HepG2 (cell line): ENCODE data around the gene SLC25A25. TPM values are rescaled to one million over a fixed set of nuclear protein-coding genes. Genes with fewer than 3 reads are reported as not detected.

Source experiments
- AKNA ChIP-seq: sonication (generic); formaldehyde crosslinking; IDR thresholded peaks from 2 replicates; pipeline ENCODE4 v1.4.0; 2020; ENCODE audit warnings: missing genetic modification reagents, borderline replicate concordance
- ATF3 ChIP-seq: sonication (generic); formaldehyde crosslinking; IDR thresholded peaks from 2 replicates; pipeline ENCODE4 v1.4.0; 2020; ENCODE audit warnings: missing genetic modification reagents
- HCFC1 ChIP-seq: fragments of 150-350 bp; IDR thresholded peaks from 2 replicates; pipeline ENCODE4 v1.6.1; 2014; ENCODE audit warnings: low read depth, low read length
- MEF2D ChIP-seq: sonication (generic); formaldehyde crosslinking; IDR thresholded peaks from 2 replicates; pipeline ENCODE4 v1.5.1; 2020; ENCODE audit warnings: mild to moderate bottlenecking, missing genetic modification reagents
- NFE2L1 ChIP-seq: sonication (generic); formaldehyde crosslinking; IDR thresholded peaks from 2 replicates; pipeline ENCODE4 v1.4.0; 2020; ENCODE audit warnings: missing genetic modification reagents, mild to moderate bottlenecking, borderline replicate concordance
- SALL2 ChIP-seq: sonication (generic); formaldehyde crosslinking; IDR thresholded peaks from 2 replicates; pipeline ENCODE4 v1.8.1; 2023; ENCODE audit warnings: mild to moderate bottlenecking, missing genetic modification reagents, inconsistent platforms
- SMARCE1 ChIP-seq: fragments of 450-650 bp; IDR thresholded peaks from 2 replicates; pipeline ENCODE4 v1.6.1; 2017; ENCODE audit warnings: borderline replicate concordance
- SRSF1 ChIP-seq: fragments of 200-400 bp; formaldehyde crosslinking; optimal IDR thresholded peaks from 2 replicates; pipeline ENCODE3; 2017; ENCODE audit warnings: mild to moderate bottlenecking, low read depth, low read length, moderate library complexity
- ZNF318 ChIP-seq: sonication (generic); formaldehyde crosslinking; IDR thresholded peaks from 2 replicates; pipeline ENCODE4 v1.4.0; 2020; ENCODE audit warnings: mild to moderate bottlenecking, missing genetic modification reagents
- ZNF333 ChIP-seq: sonication (generic); formaldehyde crosslinking; IDR thresholded peaks from 2 replicates; pipeline ENCODE4 v1.4.0; 2020; ENCODE audit warnings: mild to moderate bottlenecking, missing genetic modification reagents, borderline replicate concordance
- ZNF569 ChIP-seq: sonication (generic); formaldehyde crosslinking; IDR thresholded peaks from 2 replicates; pipeline ENCODE4 v1.5.0; 2020; ENCODE audit warnings: mild to moderate bottlenecking, missing genetic modification reagents, moderate library complexity, borderline replicate concordance
- ZNF740 ChIP-seq: sonication (generic); formaldehyde crosslinking; IDR thresholded peaks from 2 replicates; pipeline ENCODE4 v1.4.0; 2020; ENCODE audit warnings: missing genetic modification reagents
- ZNF749 ChIP-seq: sonication (generic); formaldehyde crosslinking; IDR thresholded peaks from 2 replicates; pipeline ENCODE4 v1.8.0; 2022; ENCODE audit warnings: mild to moderate bottlenecking, missing genetic modification reagents, moderate library complexity, borderline replicate concordance
- polyA plus RNA-seq, 8 experiments: library from polyadenylated mRNA; depleted of rRNA in 3 of 8; stranded (reverse) in 7 of 8; unstranded in 1 of 8; fragments of >200 nt; fragmentation: Illumina TruSeq in 4 of 8; extraction: Trizol in 4 of 8; gene quantifications; 2 replicates each; pipeline versions ENCODE4 v1.2.1 to v1.2.3, GENCODE V29; 2011 to 2016; ENCODE audit warnings: low read depth in 4 of 8, missing spikeins in 1 of 8, mixed read lengths in 1 of 8; ENCODE audit not compliant: insufficient read depth in 1 of 8
- total RNA-seq, 5 experiments: library from RNA; depleted of rRNA; stranded (reverse); fragments of >200 nt; fragmentation: Illumina TruSeq; extraction: Trizol; gene quantifications; 2 replicates each; pipeline ENCODE4 v1.2.3, GENCODE V29; 2016; ENCODE audit warnings: low read depth in 1 of 5

The SLC25A25 gene
- total and polyA plus RNA-seq, 2 of the 13 experiments (the other 11 are each of a cell fraction or from before 2014, with no cell fraction given), result 10.5 to 24.8 TPM

- no peak for TF ChIP-seq ZNF318 (CRISPR knock-in tag)
- TF ChIP-seq ZNF333 (CRISPR knock-in tag), result no peak
- no peak for TF ChIP-seq SRSF1
- no peak for TF ChIP-seq HCFC1
- no peak for TF ChIP-seq ATF3 (CRISPR knock-in tag)
- TF ChIP-seq ZNF569, result no peak
- TF ChIP-seq ZNF740 (CRISPR knock-in tag), result no peak
- no peak for TF ChIP-seq SMARCE1
- TF ChIP-seq ZNF749, result no peak
- no peak for TF ChIP-seq MEF2D (CRISPR knock-in tag)
- no peak for TF ChIP-seq AKNA
- TF ChIP-seq SALL2 (CRISPR knock-in tag), result no peak
- no peak for TF ChIP-seq NFE2L1 (CRISPR knock-in tag)
These were observed 10.2 kb upstream of the SLC25A25 start (continued) for GRCh38 chr9:128057724-128058409.
